ENCODE measurements around the gene KHDRBS2. TPM values are rescaled to one million over a fixed set of nuclear protein-coding genes. Genes with fewer than 3 reads are reported as not detected.

Gene KHDRBS2
- total RNA-seq, 2 experiments from 2014 or later: not detected

DNA sequence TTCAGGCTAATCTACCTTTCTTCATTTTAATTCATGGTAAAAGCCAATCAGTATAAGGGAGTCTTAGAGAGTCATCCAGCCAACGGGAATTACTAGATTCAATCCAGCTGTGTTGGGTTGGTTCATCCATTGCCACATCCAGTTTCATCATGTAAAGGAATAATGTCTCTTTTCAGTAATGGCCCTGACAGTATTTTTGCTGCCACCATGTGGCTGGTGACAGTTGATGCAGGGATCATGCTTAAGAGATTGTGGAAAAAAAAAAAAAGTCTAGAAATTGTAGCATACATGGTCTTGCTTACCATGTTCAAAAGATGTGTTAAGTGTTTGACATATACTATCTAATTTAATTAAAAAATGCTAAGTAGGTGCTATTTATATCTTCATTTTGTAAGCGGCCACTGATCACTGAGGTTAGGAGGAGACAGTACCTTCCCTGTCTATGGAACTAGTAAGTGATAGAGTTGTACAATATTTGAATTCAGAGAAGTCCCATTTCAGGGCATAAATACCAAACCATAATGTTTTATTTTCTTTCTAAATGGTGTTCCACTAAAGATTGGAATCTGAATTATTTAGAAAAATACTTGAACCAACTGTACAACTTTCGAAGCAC lies 135.9 kb downstream of the KHDRBS2 start:
- ChIA-PET CTCF (no interaction called here), POLR2A (no interaction called here)
- intact Hi-C loops (cut with DNase I, micrococcal nuclease): no loop called here
- Mint-ChIP-seq H3K9me3 (peaks cover 4% of the 10 kb centered on the region), H3K36me3 (ENCODE audit: low read depth) (no peaks in the 10 kb centered on the region), H3K27ac (no peak overlapping the region), H3K4me1 (ENCODE audit: low read depth) (no peaks in the 10 kb centered on the region), H3K27me3 (no peaks in the 10 kb centered on the region), H3K4me3 (no peak overlapping the region)
- ATAC-seq (ENCODE audit: poor library complexity) (no peak), DNase-seq (no peak)
- H3K9me3 ChIP-seq (ENCODE audit: control insufficient read depth in 1 of 2, insufficient read depth in 1 of 2, low read length in 2 of 2): peaks cover 0 to 3% of the 10 kb centered on the region in 2 experiments
- H3K4me3 ChIP-seq (ENCODE audit: low read length): no peak overlapping the region
- no peaks in the 10 kb centered on the region for H3K36me3 ChIP-seq (ENCODE audit: insufficient read depth, low read length)
- no peaks in the 10 kb centered on the region for H3K27me3 ChIP-seq (ENCODE audit: control insufficient read depth in 1 of 2, insufficient read depth in 2 of 2, low read length in 2 of 2)
- TF ChIP-seq, protein P1, sequence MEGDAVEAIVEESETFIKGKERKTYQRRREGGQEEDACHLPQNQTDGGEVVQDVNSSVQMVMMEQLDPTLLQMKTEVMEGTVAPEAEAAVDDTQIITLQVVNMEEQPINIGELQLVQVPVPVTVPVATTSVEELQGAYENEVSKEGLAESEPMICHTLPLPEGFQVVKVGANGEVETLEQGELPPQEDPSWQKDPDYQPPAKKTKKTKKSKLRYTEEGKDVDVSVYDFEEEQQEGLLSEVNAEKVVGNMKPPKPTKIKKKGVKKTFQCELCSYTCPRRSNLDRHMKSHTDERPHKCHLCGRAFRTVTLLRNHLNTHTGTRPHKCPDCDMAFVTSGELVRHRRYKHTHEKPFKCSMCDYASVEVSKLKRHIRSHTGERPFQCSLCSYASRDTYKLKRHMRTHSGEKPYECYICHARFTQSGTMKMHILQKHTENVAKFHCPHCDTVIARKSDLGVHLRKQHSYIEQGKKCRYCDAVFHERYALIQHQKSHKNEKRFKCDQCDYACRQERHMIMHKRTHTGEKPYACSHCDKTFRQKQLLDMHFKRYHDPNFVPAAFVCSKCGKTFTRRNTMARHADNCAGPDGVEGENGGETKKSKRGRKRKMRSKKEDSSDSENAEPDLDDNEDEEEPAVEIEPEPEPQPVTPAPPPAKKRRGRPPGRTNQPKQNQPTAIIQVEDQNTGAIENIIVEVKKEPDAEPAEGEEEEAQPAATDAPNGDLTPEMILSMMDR (IDR thresholded peaks at IDR 0.05): no peak
- no peak overlapping the region for H3K27ac ChIP-seq (ENCODE audit: low read depth in 1 of 2, low read length in 2 of 2)
- no peaks in the 10 kb centered on the region for H3K4me1 ChIP-seq (ENCODE audit: insufficient read depth, low read length)

DNA sequence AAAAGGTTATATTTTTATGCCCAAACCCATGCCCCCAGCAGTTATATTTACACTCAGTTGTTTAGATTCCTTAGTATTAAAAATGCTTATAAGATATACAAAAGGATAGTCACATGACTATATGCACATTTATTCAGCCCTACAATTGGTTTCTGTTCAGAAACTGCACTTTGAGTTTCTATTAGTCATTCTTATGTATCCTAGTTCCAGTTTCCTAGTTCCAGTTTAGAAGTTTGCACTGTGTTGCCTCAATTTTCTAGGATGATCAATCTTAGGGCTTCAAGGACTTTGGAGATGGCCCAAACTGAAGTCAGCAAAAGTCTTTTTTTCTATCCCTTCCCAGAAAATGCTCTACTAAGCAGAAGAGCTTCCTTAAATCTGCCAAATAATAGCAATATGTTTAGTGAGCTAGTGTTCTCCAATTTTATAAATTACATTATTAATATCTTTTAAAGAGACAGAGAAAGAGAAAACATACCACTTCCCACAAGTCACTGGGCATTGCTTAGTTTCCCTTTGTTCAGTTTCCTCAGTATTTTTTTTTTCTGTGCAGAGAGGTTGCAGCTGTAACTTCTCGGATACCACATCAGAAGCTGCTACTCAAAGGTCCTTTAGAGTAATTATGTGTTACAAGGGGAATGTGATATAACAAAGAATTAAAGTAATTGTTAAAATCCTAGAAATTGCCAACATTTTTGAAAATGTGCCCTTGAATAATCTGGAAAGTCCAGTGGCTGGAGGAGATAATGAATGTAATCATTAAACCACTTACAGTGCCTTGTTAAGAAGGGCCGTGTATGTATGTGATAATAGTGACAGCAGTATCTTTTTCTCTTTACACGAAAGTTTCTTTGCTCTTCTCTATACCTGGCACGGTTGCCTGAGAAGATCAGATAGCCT lies 138.8 kb downstream of the KHDRBS2 start:
- peaks cover 0 to 3% of the 10 kb centered on the region in 2 experiments for H3K9me3 ChIP-seq (ENCODE audit: control insufficient read depth in 1 of 2, insufficient read depth in 1 of 2, low read length in 2 of 2)
- H3K36me3 ChIP-seq (ENCODE audit: insufficient read depth, low read length): no peaks in the 10 kb centered on the region
- no peaks in the 10 kb centered on the region for H3K36me3 Mint-ChIP-seq (ENCODE audit: low read depth)
- H3K4me1 ChIP-seq (ENCODE audit: insufficient read depth, low read length): no peaks in the 10 kb centered on the region
- H3K27ac ChIP-seq (ENCODE audit: low read depth in 1 of 2, low read length in 2 of 2): no peak overlapping the region
- DNase-seq (no peak), ATAC-seq (ENCODE audit: poor library complexity) (no peak)
- ChIA-PET POLR2A (no interaction called here), CTCF (no interaction called here)
- no peaks in the 10 kb centered on the region for H3K27me3 ChIP-seq (ENCODE audit: control insufficient read depth in 1 of 2, insufficient read depth in 2 of 2, low read length in 2 of 2)
- intact Hi-C loops (cut with DNase I, micrococcal nuclease): no loop called here
- no peaks in the 10 kb centered on the region for H3K4me1 Mint-ChIP-seq (ENCODE audit: low read depth)
- H3K9me3 Mint-ChIP-seq: peaks cover 4% of the 10 kb centered on the region
- TF ChIP-seq, protein P1 (IDR thresholded peaks at IDR 0.05): no peak
- no peak overlapping the region for H3K4me3 Mint-ChIP-seq
- no peak overlapping the region for H3K27ac Mint-ChIP-seq
- H3K27me3 Mint-ChIP-seq: no peaks in the 10 kb centered on the region
- H3K4me3 ChIP-seq (ENCODE audit: low read length): no peak overlapping the region

DNA sequence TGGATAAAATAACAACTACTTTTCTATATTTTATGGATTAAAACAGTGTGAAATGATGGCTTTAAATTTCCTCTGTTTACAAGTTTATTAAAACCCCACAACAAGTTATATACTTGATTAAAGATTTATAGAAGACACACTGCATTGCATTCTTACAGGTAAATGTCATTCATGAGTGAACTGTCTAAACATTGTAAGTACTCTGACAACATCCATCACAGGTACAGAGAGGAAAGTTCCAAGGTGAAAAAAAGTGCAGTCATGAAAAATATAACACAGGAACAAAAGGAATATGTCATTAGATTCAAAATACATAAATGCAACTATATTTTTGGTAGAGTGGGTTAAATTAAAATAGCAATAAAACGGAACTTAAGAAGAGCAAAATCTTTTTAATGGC lies 156.9 kb downstream of the KHDRBS2 start:
- DNase-seq (no peak), ATAC-seq (ENCODE audit: poor library complexity) (no peak)
- H3K9me3 ChIP-seq (ENCODE audit: control insufficient read depth in 1 of 2, insufficient read depth in 1 of 2, low read length in 2 of 2): peaks cover 7 to 12% of the 10 kb centered on the region in 2 experiments
- no peaks in the 10 kb centered on the region for H3K27me3 Mint-ChIP-seq
- no peaks in the 10 kb centered on the region for H3K36me3 Mint-ChIP-seq (ENCODE audit: low read depth)
- no peak overlapping the region for H3K4me3 Mint-ChIP-seq
- TF ChIP-seq, protein P1 (IDR thresholded peaks at IDR 0.05): no peak
- H3K36me3 ChIP-seq (ENCODE audit: insufficient read depth, low read length): no peaks in the 10 kb centered on the region
- H3K27ac ChIP-seq (ENCODE audit: low read depth in 1 of 2, low read length in 2 of 2): no peak overlapping the region
- no peaks in the 10 kb centered on the region for H3K4me1 Mint-ChIP-seq (ENCODE audit: low read depth)
- ChIA-PET POLR2A (no interaction called here), CTCF (no interaction called here)
- intact Hi-C loops (cut with DNase I, micrococcal nuclease): no loop called here
- H3K4me3 ChIP-seq (ENCODE audit: low read length): no peak overlapping the region
- H3K4me1 ChIP-seq (ENCODE audit: insufficient read depth, low read length): no peaks in the 10 kb centered on the region
- H3K27me3 ChIP-seq (ENCODE audit: control insufficient read depth in 1 of 2, insufficient read depth in 2 of 2, low read length in 2 of 2): no peaks in the 10 kb centered on the region
- no peak overlapping the region for H3K27ac Mint-ChIP-seq
- H3K9me3 Mint-ChIP-seq: peaks cover 15% of the 10 kb centered on the region
